ENCODE data around the gene OBP2B. TPM values are rescaled to one million over a fixed set of nuclear protein-coding genes. Genes with fewer than 3 reads are reported as not detected.

The OBP2B gene
- polyA plus RNA-seq, 2 of the 4 experiments (the other 2 are of a cell fraction): not detected

GRCh38 chr9:133207540-133208170 is 1.4 kb downstream of the OBP2B start:
- CTCF ChIA-PET: interaction anchor here (0.7 to 4.9 kb wide), 4 partner anchors 15 to 282 kb away, joined by 3 to 25 read pairs (median 4); no protein-coding TSS in a partner anchor
- WGBS (ENCODE audit: missing lambda C conversion rate): 61% methylated on average over 16 of the region's 16 CpGs
- FAIRE-seq (no peak), ATAC-seq (0 out of 6 replicates have a peak, but pooled peaks of 1 of the 2 experiments have one; percentile 15), DNase-seq (ENCODE audit: low read depth in 1 of 2, low spot score in 1 of 2) (no peak)
- Histone ChIP-seq H3K27ac (no peak overlapping the region), H3K9me3 (peaks cover 9% of the 10 kb centered on the region; the same call in 2 of the 3 replicates), H3K4me3 (no peak overlapping the region), H3K4me1 (no peaks in the 10 kb centered on the region), H3K4me2 (no peak overlapping the region)
- TF ChIP-seq NPAS2 (CRISPR knock-in tag; IDR thresholded peaks at IDR 0.05; ENCODE audit: borderline replicate concordance): no peak
- TF ChIP-seq SMC3 (IDR thresholded peaks at IDR 0.05): no peak
- TF ChIP-seq CHD4 (IDR thresholded peaks at IDR 0.05; ENCODE audit: borderline replicate concordance): no peak
- TF ChIP-seq CTCF (IDR thresholded peaks at IDR 0.05): no peak
- POLR2A ChIA-PET: no interaction called here

GRCh38 chr9:133207021-133207531 is 2.0 kb downstream of the OBP2B start:
- ATAC-seq: peak in 1 of 2 experiments; percentile 41; a peak in 1 of 6 replicates
- TF ChIP-seq MAFK (IDR thresholded peaks at IDR 0.05; ENCODE audit: partially characterized antibody) (no peak), CBX2 (IDR thresholded peaks at IDR 0.05; ENCODE audit: borderline replicate concordance, low read depth) (no peak), ZC3H11A (IDR thresholded peaks at IDR 0.05) (no peak), ELK1 (IDR thresholded peaks at IDR 0.05; ENCODE audit: low read depth, low read length) (no peak), EP300 (IDR thresholded peaks at IDR 0.05) (no peak), HOXA7 (CRISPR knock-in tag; IDR thresholded peaks at IDR 0.05) (no peak), ZSCAN20 (CRISPR knock-in tag; IDR thresholded peaks at IDR 0.05) (no peak), HMGXB4 (CRISPR knock-in tag; IDR thresholded peaks at IDR 0.05; ENCODE audit: borderline replicate concordance) (no peak)
- 47% methylated on average over 10 of the region's 14 CpGs for WGBS (ENCODE audit: missing lambda C conversion rate)
- Histone ChIP-seq H3K4me2 (no peak overlapping the region), H3K9me3 (peaks cover 6% of the 10 kb centered on the region; the same call in 2 of the 3 replicates), H3K4me3 (no peak overlapping the region), H3K27ac (no peak overlapping the region), H3K4me1 (no peaks in the 10 kb centered on the region)
- DNase-seq (ENCODE audit: low read depth in 1 of 2, low spot score in 1 of 2): no peak
- ChIA-PET CTCF (interaction anchor here (0.7 to 4.9 kb wide), 4 partner anchors 16 to 283 kb away, joined by 3 to 25 read pairs (median 4); no protein-coding TSS in a partner anchor), POLR2A (no interaction called here)
- FAIRE-seq: no peak

GRCh38 chr9:133205996-133206931 is 2.8 kb downstream of the OBP2B start:
- 40% methylated on average over 24 of the region's 35 CpGs for WGBS (ENCODE audit: missing lambda C conversion rate)
- ChIA-PET CTCF (interaction anchor here (0.7 to 4.9 kb wide), 3 partner anchors 20 to 59 kb away, joined by 3 to 25 read pairs (median 4); no protein-coding TSS in a partner anchor), POLR2A (no interaction called here)
- Histone ChIP-seq H3K9me3 (peaks cover 2% of the 10 kb centered on the region; the same call in 2 of the 3 replicates), H3K4me2 (no peak overlapping the region), H3K27ac (no peak overlapping the region), H3K4me1 (no peaks in the 10 kb centered on the region), H3K4me3 (no peak overlapping the region)
- DNase-seq (ENCODE audit: low read depth in 1 of 2, low spot score in 1 of 2): no peak
- no peak for FAIRE-seq
- no peak for ATAC-seq
- no peak for TF ChIP-seq E2F6 (IDR thresholded peaks at IDR 0.05; ENCODE audit: borderline replicate concordance, low read depth)
- no peak for TF ChIP-seq EHMT2 (IDR thresholded peaks at IDR 0.05; ENCODE audit: low read depth)
- no peak for TF ChIP-seq REST (IDR thresholded peaks at IDR 0.05)
- no peak for TF ChIP-seq SREBF2 (IDR thresholded peaks at IDR 0.05)
- no peak for TF ChIP-seq CEBPB (IDR thresholded peaks at IDR 0.05)
- TF ChIP-seq RNF2 (IDR thresholded peaks at IDR 0.05; ENCODE audit: borderline replicate concordance, low read depth): no peak
- TF ChIP-seq ZNF302 (CRISPR knock-in tag; IDR thresholded peaks at IDR 0.05): no peak
- no peak for TF ChIP-seq PHF8 (IDR thresholded peaks at IDR 0.05; ENCODE audit: borderline replicate concordance, low read depth)
- no peak for TF ChIP-seq ZSCAN20 (CRISPR knock-in tag; IDR thresholded peaks at IDR 0.05)
